ENCODE data around the gene CX3CL1.

DNA sequence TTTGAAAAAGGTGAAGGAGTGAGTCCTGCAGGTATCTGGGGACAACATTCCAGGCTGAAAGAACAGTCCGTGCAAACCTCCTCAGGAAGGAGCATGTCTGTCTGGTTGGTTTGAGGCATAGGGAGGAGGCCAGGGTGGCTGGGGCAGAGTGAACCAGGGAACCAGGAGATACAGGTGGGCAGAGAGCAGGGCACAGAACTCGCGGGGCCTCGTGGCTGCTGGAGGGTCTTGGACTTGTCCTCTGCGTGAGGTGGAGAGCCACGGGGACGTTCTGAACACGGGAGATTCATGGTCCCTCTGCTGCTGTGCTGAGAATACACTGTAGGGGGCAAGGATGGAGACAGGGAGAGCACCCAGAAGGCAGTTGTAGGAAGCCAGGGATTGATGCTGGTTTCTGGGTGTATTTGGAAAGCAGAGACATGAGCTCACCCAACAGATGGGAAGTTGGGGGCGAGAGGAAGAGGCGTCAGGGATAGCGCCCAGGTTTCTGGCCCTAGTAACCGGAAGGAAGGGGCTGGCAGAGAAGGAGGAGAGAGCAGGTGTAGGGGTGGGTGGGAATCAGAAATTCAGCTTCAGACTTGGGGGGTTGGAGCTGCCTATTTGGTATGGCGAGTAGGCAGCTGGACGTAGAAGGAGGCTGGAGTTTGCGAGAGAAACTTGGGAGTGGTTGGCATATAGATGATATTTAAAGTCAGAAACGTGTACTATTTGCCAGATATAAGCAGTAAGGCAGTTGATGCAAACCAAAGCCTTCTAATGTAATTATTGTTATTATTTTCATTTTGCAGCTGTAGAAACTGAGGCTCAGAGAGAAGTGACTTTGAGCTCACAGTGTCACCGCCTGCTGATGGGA lies 31.9 kb downstream of the CX3CL1 start, which contains the start of gene CCL17:
- TF ChIP-seq, protein P1, sequence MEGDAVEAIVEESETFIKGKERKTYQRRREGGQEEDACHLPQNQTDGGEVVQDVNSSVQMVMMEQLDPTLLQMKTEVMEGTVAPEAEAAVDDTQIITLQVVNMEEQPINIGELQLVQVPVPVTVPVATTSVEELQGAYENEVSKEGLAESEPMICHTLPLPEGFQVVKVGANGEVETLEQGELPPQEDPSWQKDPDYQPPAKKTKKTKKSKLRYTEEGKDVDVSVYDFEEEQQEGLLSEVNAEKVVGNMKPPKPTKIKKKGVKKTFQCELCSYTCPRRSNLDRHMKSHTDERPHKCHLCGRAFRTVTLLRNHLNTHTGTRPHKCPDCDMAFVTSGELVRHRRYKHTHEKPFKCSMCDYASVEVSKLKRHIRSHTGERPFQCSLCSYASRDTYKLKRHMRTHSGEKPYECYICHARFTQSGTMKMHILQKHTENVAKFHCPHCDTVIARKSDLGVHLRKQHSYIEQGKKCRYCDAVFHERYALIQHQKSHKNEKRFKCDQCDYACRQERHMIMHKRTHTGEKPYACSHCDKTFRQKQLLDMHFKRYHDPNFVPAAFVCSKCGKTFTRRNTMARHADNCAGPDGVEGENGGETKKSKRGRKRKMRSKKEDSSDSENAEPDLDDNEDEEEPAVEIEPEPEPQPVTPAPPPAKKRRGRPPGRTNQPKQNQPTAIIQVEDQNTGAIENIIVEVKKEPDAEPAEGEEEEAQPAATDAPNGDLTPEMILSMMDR (conservative IDR thresholded peaks at IDR 0.05; ENCODE audit: low read length), result no peak
- no peak for TF ChIP-seq EZH2phosphoT487 (IDR thresholded peaks at IDR 0.05; ENCODE audit: borderline replicate concordance)

All from Loucy (cell line).